GM10248 (cell line): ENCODE results near the gene PHF1.

ENCODE experiments used
- CTCF ChIA-PET: fragments of 300-600 bp; sonication (Branson Sonifier 250); formaldehyde crosslinking; extraction: SDS; loops from one replicate; lab custom pipeline; 2021; ENCODE audit warnings: antibody characterized with exemption; lab: Yijun Ruan, JAX
- POLR2A ChIA-PET: fragments of 350-650 bp; sonication (Branson Sonifier 250); formaldehyde crosslinking; extraction: SDS; loops from one replicate; lab custom pipeline; 2020; ENCODE audit warnings: antibody characterized with exemption; lab: Yijun Ruan, JAX
- DNase-seq: peaks from one replicate; pipeline ENCODE4 v3.0.0; 2012; ENCODE audit errors: extremely low spot score
- TF ChIP-seq, protein P1 (sequence below): IDR thresholded peaks from 2 replicates; pipeline ENCODE4 v1.5.1; 2012; ENCODE audit warnings: mild to moderate bottlenecking, low read depth; ENCODE audit errors: extremely low read depth, missing control alignments, control extremely low read depth

The PHF1 gene

DNA sequence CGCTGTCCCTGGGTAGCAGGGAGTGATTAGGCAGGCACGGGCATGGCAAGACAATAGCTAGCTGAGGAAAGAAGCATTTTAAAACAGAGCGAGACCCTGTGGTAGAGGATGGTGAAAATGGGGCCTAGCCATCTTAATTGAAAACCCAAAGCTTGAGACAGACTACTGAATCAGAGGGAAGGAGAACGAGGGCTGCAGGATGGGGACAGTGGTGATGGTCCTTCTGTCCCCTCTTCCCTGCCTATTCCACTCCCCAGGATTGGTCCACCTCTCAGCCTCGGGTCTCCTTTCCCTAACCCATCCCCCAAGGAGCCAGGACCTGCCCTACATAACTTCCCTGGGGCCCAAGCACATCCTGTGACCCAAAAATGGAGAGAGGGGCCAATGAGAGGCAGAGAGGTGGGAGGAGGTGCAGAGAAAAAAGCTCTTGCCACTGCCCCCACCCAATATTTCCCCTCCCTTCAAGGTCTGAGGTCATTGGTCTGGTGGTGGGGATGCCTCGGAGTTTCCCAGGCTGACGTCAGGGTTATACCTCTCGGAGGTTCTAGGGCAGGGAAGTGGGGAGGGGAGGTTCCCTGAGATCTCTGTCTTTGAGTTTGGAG lies 8.0 kb downstream of the PHF1 start:
- ChIA-PET CTCF (interaction anchor here (0.9 to 1.9 kb wide), 9 partner anchors 9 to 170 kb away, joined by 3 to 9 read pairs (median 3); partner anchors contain the start of gene B3GALT4), POLR2A (no interaction called here)
- no peak for DNase-seq
- TF ChIP-seq, protein P1, sequence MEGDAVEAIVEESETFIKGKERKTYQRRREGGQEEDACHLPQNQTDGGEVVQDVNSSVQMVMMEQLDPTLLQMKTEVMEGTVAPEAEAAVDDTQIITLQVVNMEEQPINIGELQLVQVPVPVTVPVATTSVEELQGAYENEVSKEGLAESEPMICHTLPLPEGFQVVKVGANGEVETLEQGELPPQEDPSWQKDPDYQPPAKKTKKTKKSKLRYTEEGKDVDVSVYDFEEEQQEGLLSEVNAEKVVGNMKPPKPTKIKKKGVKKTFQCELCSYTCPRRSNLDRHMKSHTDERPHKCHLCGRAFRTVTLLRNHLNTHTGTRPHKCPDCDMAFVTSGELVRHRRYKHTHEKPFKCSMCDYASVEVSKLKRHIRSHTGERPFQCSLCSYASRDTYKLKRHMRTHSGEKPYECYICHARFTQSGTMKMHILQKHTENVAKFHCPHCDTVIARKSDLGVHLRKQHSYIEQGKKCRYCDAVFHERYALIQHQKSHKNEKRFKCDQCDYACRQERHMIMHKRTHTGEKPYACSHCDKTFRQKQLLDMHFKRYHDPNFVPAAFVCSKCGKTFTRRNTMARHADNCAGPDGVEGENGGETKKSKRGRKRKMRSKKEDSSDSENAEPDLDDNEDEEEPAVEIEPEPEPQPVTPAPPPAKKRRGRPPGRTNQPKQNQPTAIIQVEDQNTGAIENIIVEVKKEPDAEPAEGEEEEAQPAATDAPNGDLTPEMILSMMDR, result no peak

DNA sequence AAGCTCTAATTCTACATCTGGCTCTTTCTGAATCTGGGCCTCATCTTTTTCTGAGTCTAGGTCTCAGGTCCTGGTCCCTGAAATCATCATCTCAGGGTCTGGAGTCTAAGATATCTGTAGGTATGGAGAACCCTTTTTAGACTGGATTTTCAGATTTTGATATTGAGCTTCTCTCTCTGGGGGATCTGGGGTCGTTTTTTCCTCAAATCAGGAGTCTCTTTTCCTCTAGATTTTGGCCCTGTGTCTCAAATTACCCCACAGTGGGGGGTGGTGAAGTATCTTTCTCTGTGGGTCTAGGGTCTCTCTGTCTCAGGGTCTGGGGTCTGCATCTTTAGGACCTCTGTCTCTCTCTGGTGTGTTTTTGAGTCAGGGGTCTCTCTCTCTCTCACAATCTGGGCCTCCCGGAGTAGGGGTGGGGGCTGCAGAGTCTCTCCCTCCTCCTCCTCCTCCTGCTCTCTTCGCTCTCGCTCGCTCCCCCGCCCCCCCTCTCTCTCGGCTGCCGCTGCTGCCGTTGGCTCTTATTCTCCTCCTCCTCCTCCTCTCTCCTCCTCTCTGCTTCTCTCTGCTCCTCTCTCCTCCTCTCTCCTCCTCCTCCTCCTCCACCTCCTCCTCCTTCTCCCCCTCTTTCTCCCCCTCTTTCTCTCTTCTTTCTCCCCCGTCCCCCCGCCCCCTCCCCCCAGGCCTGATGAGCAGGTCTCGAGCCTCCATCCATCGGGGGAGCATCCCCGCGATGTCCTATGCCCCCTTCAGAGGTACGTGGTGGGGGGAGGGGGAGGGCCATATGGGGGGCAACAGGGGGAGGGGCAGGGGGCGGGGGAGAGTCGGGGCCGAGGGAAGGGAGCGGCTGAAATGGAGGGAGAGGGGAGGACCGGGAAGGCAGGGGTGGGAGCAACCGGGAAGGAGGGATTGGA lies 9.0 kb downstream of the PHF1 start, which contains the start of gene SYNGAP1:
TSS of gene SYNGAP1 (plus strand) at position 486 of the 911 bp plus-strand sequence. CDS start at position 686, 200 bp downstream.
- CTCF ChIA-PET, result interaction anchor here (0.7 to 1.9 kb wide), 5 partner anchors 9 to 302 kb away, joined by 3 to 9 read pairs (median 4); no protein-coding TSS in a partner anchor

GRCh38 chr6:33420491-33421343 lies 9.9 kb downstream of the PHF1 start:
- no peak for DNase-seq
- TF ChIP-seq, protein P1, result no peak
- POLR2A ChIA-PET, result no interaction called here
- CTCF ChIA-PET, result interaction anchor here (0.7 kb wide), 1 partner anchor 303 kb away, joined by 3 read pairs; no protein-coding TSS in a partner anchor

More for the DNA sequence above, 9.0 kb downstream of the PHF1 start, which contains the start of gene SYNGAP1:
- no peak for DNase-seq
- POLR2A ChIA-PET, result no interaction called here
- TF ChIP-seq, protein P1, result no peak

DNA sequence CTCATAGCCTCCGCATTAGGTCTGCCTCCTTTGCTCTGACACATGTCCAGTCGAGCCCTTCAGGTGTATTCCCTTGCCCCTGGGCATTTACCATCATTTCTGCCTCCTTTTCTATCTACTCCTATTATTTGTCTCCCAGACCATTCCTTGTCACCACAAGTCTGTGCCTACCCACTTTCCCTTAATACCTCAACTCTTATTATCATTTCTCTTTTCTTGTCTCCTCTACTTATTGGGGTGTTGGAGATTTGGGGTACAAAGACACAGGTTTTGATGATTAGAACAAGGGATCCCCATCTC lies 10.5 kb downstream of the PHF1 start:
- ChIA-PET POLR2A (no interaction called here), CTCF (no interaction called here)
- no peak for DNase-seq
- TF ChIP-seq, protein P1, result no peak

DNA sequence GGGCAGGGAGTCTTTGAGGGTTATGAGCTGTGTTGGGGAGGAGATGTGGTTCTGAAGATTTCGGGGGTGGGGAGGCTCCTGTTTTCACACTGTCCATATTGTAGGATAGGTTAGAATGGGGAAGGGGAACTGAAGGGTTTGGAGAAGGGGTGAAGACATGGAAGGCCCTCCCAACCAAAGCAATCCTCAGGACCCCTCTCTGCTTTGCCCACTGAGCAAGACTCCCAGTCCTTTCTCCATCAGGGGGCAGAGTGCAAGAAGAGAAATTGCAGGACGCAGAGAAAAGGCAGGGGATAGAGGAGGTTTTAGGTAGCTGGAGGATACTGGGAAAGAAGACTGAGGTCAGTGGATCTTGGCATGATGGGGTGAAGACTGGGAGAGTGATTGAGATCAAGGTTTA lies 13.0 kb downstream of the PHF1 start:
- DNase-seq, result no peak
- CTCF ChIA-PET, result interaction anchor here (0.9 to 2.1 kb wide), 3 partner anchors 10 to 146 kb away, joined by 3 to 5 read pairs (median 4); no protein-coding TSS in a partner anchor
- POLR2A ChIA-PET, result no interaction called here
- TF ChIP-seq, protein P1, result no peak
